22Rv1 (cell line): ENCODE results near the gene NCAN.

Experiments
- ZFX ChIP-seq: fragments of 450-650 bp; IDR thresholded peaks from 2 replicates; pipeline ENCODE4 v1.6.1; 2017; ENCODE audit warnings: antibody characterized with exemption, borderline replicate concordance
- TF ChIP-seq, protein P1 (sequence below): fragments of 450-650 bp; IDR thresholded peaks from 2 replicates; pipeline ENCODE4 v1.5.1; 2017; ENCODE audit warnings: mild to moderate bottlenecking

DNA sequence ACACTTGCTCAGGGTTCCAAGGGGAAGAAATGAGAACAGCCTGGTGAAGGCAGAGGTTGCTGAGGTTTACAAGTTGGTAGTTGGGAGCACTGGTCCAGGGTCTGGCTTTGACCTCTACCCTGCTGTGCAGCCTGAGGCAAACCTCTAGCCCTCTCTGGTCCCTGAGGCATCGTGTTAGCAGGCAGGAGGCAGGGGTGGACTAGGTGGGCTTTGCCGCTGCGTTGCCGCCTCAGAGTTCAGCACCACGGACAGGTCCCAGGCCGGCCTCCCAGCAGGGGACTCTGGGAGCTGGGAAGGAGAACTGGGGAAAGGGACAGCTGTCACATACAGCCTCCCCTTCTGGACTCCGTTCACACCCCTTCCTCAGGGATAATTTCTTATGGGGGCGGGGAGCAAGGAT, 3.1 kb downstream of the NCAN start:
- TF ChIP-seq, protein P1, sequence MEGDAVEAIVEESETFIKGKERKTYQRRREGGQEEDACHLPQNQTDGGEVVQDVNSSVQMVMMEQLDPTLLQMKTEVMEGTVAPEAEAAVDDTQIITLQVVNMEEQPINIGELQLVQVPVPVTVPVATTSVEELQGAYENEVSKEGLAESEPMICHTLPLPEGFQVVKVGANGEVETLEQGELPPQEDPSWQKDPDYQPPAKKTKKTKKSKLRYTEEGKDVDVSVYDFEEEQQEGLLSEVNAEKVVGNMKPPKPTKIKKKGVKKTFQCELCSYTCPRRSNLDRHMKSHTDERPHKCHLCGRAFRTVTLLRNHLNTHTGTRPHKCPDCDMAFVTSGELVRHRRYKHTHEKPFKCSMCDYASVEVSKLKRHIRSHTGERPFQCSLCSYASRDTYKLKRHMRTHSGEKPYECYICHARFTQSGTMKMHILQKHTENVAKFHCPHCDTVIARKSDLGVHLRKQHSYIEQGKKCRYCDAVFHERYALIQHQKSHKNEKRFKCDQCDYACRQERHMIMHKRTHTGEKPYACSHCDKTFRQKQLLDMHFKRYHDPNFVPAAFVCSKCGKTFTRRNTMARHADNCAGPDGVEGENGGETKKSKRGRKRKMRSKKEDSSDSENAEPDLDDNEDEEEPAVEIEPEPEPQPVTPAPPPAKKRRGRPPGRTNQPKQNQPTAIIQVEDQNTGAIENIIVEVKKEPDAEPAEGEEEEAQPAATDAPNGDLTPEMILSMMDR, result no peak
- TF ChIP-seq ZFX, result no peak
